Measurements from ENCODE around the gene ELMO3.
A peak's percentile ranks its signal among the peaks of the same experiment; 100 is the strongest.

Gene ELMO3

GRCh38 chr16:67173323-67173722 is 25.6 kb upstream of the ELMO3 start:
- TF ChIP-seq CTCF (conservative IDR thresholded peaks at IDR 0.05), result no peak
- H3K27ac ChIP-seq, result peak overlapping the region; percentile 82

- H3K27ac ChIP-seq, result peak overlapping the region; percentile 82
- TF ChIP-seq CTCF (conservative IDR thresholded peaks at IDR 0.05), result no peak
These were observed 24.9 kb upstream of the ELMO3 start for GRCh38 chr16:67173808-67174705.

- TF ChIP-seq CTCF (conservative IDR thresholded peaks at IDR 0.05), result no peak
- H3K27ac ChIP-seq, result peak overlapping the region; percentile 82
These were observed 24.2 kb upstream of the ELMO3 start for GRCh38 chr16:67174706-67175231.

GRCh38 chr16:67176662-67177061 is 22.3 kb upstream of the ELMO3 start:
- no peak overlapping the region; the same call in 1 of the 2 replicates for H3K27ac ChIP-seq
- TF ChIP-seq CTCF (conservative IDR thresholded peaks at IDR 0.05), result no peak

GRCh38 chr16:67177743-67178699 is 20.9 kb upstream of the ELMO3 start:
- peak overlapping the region; percentile 74 for H3K27ac ChIP-seq

GRCh38 chr16:67179421-67180080 is 19.4 kb upstream of the ELMO3 start:
- TF ChIP-seq CTCF (conservative IDR thresholded peaks at IDR 0.05), result peak; percentile 11; the same call in 1 of the 2 replicates
- peak overlapping the region; percentile 74; the same call in 1 of the 2 replicates for H3K27ac ChIP-seq

More at GRCh38 chr16:67177743-67178699, 20.9 kb upstream of the ELMO3 start:
- no peak for TF ChIP-seq CTCF (conservative IDR thresholded peaks at IDR 0.05)

All from VCaP (cell line).